Choroid plexus epithelial cell (primary cell): ENCODE measurements around the gene DNAJB1.

Experiments
- DNase-seq: peaks from one replicate; pipeline ENCODE4 v3.0.0-alpha.2; 2010; ENCODE audit warnings: low read depth
- H3K4me3 ChIP-seq: 2 replicates; pipeline ENCODE4 v1.5.1; 2011; ENCODE audit warnings: low read depth, mild to moderate bottlenecking, control low read depth, low read length, moderate library complexity
- TF ChIP-seq, protein P1 (sequence below): conservative IDR thresholded peaks from 2 replicates; pipeline ENCODE4 v1.5.1; 2011; ENCODE audit warnings: low read depth, mild to moderate bottlenecking, control low read depth, inconsistent platforms, low read length, moderate library complexity

DNAJB1 gene

GRCh38 chr19:14563590-14563926 is 45.4 kb upstream of the DNAJB1 start:
- DNase-seq, result no peak
- TF ChIP-seq, protein P1, sequence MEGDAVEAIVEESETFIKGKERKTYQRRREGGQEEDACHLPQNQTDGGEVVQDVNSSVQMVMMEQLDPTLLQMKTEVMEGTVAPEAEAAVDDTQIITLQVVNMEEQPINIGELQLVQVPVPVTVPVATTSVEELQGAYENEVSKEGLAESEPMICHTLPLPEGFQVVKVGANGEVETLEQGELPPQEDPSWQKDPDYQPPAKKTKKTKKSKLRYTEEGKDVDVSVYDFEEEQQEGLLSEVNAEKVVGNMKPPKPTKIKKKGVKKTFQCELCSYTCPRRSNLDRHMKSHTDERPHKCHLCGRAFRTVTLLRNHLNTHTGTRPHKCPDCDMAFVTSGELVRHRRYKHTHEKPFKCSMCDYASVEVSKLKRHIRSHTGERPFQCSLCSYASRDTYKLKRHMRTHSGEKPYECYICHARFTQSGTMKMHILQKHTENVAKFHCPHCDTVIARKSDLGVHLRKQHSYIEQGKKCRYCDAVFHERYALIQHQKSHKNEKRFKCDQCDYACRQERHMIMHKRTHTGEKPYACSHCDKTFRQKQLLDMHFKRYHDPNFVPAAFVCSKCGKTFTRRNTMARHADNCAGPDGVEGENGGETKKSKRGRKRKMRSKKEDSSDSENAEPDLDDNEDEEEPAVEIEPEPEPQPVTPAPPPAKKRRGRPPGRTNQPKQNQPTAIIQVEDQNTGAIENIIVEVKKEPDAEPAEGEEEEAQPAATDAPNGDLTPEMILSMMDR, result no peak
- no peak overlapping the region for H3K4me3 ChIP-seq

GRCh38 chr19:14562660-14563589 is 44.7 kb upstream of the DNAJB1 start:
- no peak for DNase-seq
- no peak overlapping the region for H3K4me3 ChIP-seq
- TF ChIP-seq, protein P1, result no peak

- H3K4me3 ChIP-seq, result no peak overlapping the region
- TF ChIP-seq, protein P1, result no peak
- peak; percentile 41 for DNase-seq
Observed at GRCh38 chr19:14561847-14562351, 43.7 kb upstream of the DNAJB1 start.

GRCh38 chr19:14561249-14561648 is 43.1 kb upstream of the DNAJB1 start:
- no peak for DNase-seq
- TF ChIP-seq, protein P1, result no peak
- H3K4me3 ChIP-seq, result no peak overlapping the region

GRCh38 chr19:14560776-14561108 is 42.5 kb upstream of the DNAJB1 start:
- H3K4me3 ChIP-seq, result no peak overlapping the region
- DNase-seq, result peak; percentile 10
- TF ChIP-seq, protein P1, result no peak

GRCh38 chr19:14559916-14560775 is 41.9 kb upstream of the DNAJB1 start:
- H3K4me3 ChIP-seq, result no peak overlapping the region
- TF ChIP-seq, protein P1, result no peak
- no peak for DNase-seq
